Mucosa of rectum (tissue), 2 donors: ENCODE measurements around the gene GPR78.

Experiments
- H3K27ac ChIP-seq, 2 donors: one replicate each; pipeline ENCODE4 v1.7.0; 2013; ENCODE audit warnings: inconsistent platforms in 2 of 2, low read depth in 2 of 2, low read length in 2 of 2
- H3K27me3 ChIP-seq, 2 donors: one replicate each; pipeline ENCODE4 v1.7.0; 2013; ENCODE audit warnings: low read length in 2 of 2; ENCODE audit not compliant: control insufficient read depth in 2 of 2, insufficient read depth in 2 of 2
- H3K36me3 ChIP-seq, 2 donors: one replicate each; pipeline ENCODE4 v1.7.0; 2013; ENCODE audit warnings: low read length in 2 of 2; ENCODE audit not compliant: control insufficient read depth in 2 of 2, insufficient read depth in 2 of 2
- H3K4me1 ChIP-seq, 2 donors: one replicate each; pipeline ENCODE4 v1.7.0; 2013; ENCODE audit warnings: low read length in 2 of 2, mild to moderate bottlenecking in 1 of 2; ENCODE audit not compliant: control insufficient read depth in 2 of 2, insufficient read depth in 2 of 2
- H3K4me3 ChIP-seq, 2 donors: one replicate each; pipeline ENCODE4 v1.7.0; 2013; ENCODE audit warnings: low read length in 2 of 2
- H3K9ac ChIP-seq, 2 donors: one replicate each; pipeline ENCODE4 v1.7.0; 2013; ENCODE audit warnings: low read length in 2 of 2, low read depth in 1 of 2, mild to moderate bottlenecking in 1 of 2
- H3K9me3 ChIP-seq, 2 donors: one replicate each; pipeline ENCODE4 v1.7.0; 2013; ENCODE audit warnings: low read length in 2 of 2; ENCODE audit not compliant: control insufficient read depth in 2 of 2
- donor health status: healthy.
- donor health status: Normal muscosa, but diverticular disease.

GPR78 gene

DNA sequence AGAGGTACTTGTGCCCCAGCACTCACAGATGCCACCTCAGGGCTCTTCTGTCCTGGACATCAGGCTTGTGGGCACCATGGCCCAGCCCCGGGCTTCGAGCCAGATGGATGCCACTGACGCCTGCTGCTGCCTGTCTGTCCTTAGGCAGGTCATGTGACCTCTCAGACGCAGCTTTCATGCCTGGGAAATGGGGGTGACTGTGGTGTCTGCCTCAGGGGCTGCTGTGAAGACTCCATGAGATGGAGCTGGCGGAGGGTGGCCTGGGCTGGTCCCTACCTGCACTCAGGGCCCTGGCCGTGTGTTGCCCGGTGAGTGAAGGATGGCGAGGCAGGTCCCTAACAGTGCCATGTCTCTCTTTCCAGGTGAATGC lies 18.9 kb downstream of the GPR78 start:
- no peak overlapping the region for H3K9ac ChIP-seq
- H3K27me3 ChIP-seq = peaks cover 0 to 1% of the 10 kb centered on the region in 2 donors
- H3K4me1 ChIP-seq = peaks cover 0 to 2% of the 10 kb centered on the region in 2 donors
- H3K27ac ChIP-seq = no peak overlapping the region
- no peak overlapping the region for H3K4me3 ChIP-seq
- H3K9me3 ChIP-seq = no peaks in the 10 kb centered on the region
- H3K36me3 ChIP-seq = no peaks in the 10 kb centered on the region

DNA sequence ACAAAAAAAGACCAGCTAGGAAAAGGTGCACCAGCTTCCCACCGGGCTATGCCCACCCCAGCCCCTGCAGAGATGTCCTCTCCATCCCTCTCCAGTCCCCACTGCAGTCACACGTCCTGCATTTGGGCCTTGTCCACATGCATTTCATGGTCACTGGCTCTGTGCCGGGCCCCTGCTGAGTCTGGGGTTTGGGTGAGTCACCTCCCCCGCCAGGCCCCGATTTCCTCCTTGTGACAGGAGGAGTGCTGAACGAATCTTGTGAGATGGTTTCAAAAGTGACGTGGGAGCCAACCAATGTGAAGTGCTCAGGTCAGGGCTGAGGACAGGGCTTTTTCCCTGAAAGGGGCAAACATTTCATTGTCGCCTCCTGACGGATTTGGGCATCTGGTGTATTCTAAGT lies 19.5 kb downstream of the GPR78 start:
- Histone ChIP-seq H3K36me3 (no peaks in the 10 kb centered on the region), H3K9me3 (no peaks in the 10 kb centered on the region), H3K9ac (no peak overlapping the region), H3K27ac (no peak overlapping the region), H3K4me3 (no peak overlapping the region), H3K27me3 (no peaks in the 10 kb centered on the region), H3K4me1 (peaks cover 0 to 2% of the 10 kb centered on the region in 2 donors)

- no peaks in the 10 kb centered on the region for H3K36me3 ChIP-seq
- H3K27ac ChIP-seq = no peak overlapping the region
- no peaks in the 10 kb centered on the region for H3K27me3 ChIP-seq
- peaks cover 0 to 2% of the 10 kb centered on the region in 2 donors for H3K4me1 ChIP-seq
- no peak overlapping the region for H3K4me3 ChIP-seq
- H3K9me3 ChIP-seq = no peaks in the 10 kb centered on the region
- no peak overlapping the region for H3K9ac ChIP-seq
These were observed 20.1 kb downstream of the GPR78 start for GRCh38 chr4:8600266-8600665.

DNA sequence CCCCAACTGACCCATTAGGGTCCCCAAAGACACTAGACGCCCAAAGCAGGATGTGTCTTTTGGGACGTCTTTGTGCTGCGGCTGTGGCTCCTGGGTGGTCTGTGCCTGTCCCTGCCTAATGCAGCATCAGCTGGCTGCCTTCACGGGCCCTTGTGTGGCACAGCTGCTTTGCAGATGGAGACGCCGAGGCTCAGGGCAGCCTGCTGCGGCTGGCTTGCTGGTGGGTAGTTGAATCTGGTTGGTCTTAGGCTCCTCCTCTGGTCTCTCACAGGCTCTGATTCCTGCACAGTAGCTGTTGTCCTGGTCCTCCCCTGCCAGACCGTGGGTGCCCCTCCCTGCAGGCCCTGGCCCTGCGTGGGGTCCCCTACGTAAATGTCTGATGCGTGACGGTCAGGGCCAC lies 20.5 kb downstream of the GPR78 start:
- no peak overlapping the region for H3K9ac ChIP-seq
- no peaks in the 10 kb centered on the region for H3K27me3 ChIP-seq
- no peak overlapping the region for H3K4me3 ChIP-seq
- no peak overlapping the region for H3K27ac ChIP-seq
- H3K4me1 ChIP-seq = no peaks in the 10 kb centered on the region
- no peaks in the 10 kb centered on the region for H3K9me3 ChIP-seq
- H3K36me3 ChIP-seq = no peaks in the 10 kb centered on the region

- no peaks in the 10 kb centered on the region for H3K9me3 ChIP-seq
- H3K27me3 ChIP-seq = peaks cover 0 to 3% of the 10 kb centered on the region in 2 donors
These were observed 20.9 kb downstream of the GPR78 start for GRCh38 chr4:8601086-8601485.

DNA sequence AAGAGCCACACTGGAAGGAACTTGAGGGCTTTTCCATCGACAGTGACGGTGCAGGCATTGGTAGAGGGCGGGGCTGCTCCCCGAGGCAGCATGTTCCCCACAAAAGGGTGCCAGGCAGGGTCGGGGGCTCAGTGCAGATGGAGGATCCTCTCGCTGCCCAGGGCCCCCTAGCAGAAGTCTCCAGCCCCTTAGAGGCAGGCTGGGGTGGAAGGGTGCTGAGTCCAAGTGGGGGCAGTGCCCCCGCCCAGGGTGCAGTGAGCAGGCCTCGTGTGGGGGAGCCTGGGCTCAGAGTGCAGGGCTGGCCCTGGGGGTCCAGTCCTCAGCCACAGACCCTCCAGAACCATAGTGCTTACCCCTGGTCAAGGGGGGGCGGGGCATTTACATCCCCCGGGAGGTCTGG lies 21.4 kb downstream of the GPR78 start:
- H3K9ac ChIP-seq = no peak overlapping the region
- no peak overlapping the region for H3K27ac ChIP-seq
- H3K36me3 ChIP-seq = no peaks in the 10 kb centered on the region
- H3K4me3 ChIP-seq = no peak overlapping the region
- peaks cover 0 to 7% of the 10 kb centered on the region in 2 donors for H3K27me3 ChIP-seq
- no peaks in the 10 kb centered on the region for H3K9me3 ChIP-seq
- H3K4me1 ChIP-seq = no peaks in the 10 kb centered on the region

More at GRCh38 chr4:8601086-8601485, 20.9 kb downstream of the GPR78 start:
- H3K4me3 ChIP-seq = no peak overlapping the region
- H3K9ac ChIP-seq = no peak overlapping the region
- H3K4me1 ChIP-seq = no peaks in the 10 kb centered on the region
- no peak overlapping the region for H3K27ac ChIP-seq
- H3K36me3 ChIP-seq = no peaks in the 10 kb centered on the region

DNA sequence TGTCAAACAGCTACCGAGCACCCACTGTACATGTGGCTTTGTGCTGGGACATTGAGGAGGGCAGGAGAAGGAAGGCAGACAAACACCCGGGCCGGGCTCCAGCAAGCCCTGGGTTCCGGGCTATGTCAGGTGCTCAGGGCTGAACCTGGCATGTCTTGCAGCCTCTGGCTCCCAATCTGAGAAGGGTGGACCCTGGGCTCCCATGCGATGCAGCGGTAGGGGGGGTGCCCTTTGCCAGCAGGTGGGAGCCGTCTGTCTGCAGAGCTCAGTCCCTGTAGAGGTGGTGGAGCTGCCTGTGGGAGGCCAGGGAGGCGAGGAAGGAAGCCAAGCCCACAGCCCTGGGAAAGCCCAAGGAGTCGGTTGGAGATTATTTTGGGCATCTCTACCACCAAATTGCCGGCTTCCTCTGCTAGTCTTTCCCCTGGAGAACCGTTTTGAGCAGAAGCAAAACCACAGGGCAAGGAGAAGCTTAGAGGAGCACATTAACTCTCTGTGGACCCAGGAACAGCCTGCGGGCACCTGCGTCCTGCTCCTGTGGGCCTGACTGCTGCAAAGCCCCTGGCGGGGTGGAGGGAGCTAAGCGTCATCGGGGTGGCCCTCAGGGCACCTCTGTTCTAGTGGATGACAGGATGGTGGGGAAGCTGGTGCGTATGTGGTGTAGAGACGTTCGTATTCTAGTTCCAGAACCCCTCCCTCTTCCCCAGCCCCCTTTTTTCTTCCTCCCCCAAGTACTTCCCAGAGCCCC lies 22.7 kb downstream of the GPR78 start:
- Histone ChIP-seq H3K27me3 (peaks cover 2 to 16% of the 10 kb centered on the region in 2 donors), H3K4me1 (no peaks in the 10 kb centered on the region), H3K9ac (no peak overlapping the region), H3K4me3 (no peak overlapping the region), H3K36me3 (no peaks in the 10 kb centered on the region), H3K9me3 (no peaks in the 10 kb centered on the region), H3K27ac (no peak overlapping the region)

- Histone ChIP-seq H3K36me3 (no peaks in the 10 kb centered on the region), H3K27ac (no peak overlapping the region), H3K4me1 (no peaks in the 10 kb centered on the region), H3K9ac (no peak overlapping the region), H3K27me3 (peaks cover 2 to 16% of the 10 kb centered on the region in 2 donors), H3K9me3 (no peaks in the 10 kb centered on the region), H3K4me3 (no peak overlapping the region)
These were observed 23.7 kb downstream of the GPR78 start for GRCh38 chr4:8603931-8604330.

GRCh38 chr4:8605289-8605688 lies 25.1 kb downstream of the GPR78 start:
- H3K27ac ChIP-seq = no peak overlapping the region
- no peaks in the 10 kb centered on the region for H3K36me3 ChIP-seq
- peaks cover 2 to 16% of the 10 kb centered on the region in 2 donors for H3K27me3 ChIP-seq
- no peaks in the 10 kb centered on the region for H3K9me3 ChIP-seq
- no peak overlapping the region for H3K4me3 ChIP-seq
- no peaks in the 10 kb centered on the region for H3K4me1 ChIP-seq
- H3K9ac ChIP-seq = no peak overlapping the region

DNA sequence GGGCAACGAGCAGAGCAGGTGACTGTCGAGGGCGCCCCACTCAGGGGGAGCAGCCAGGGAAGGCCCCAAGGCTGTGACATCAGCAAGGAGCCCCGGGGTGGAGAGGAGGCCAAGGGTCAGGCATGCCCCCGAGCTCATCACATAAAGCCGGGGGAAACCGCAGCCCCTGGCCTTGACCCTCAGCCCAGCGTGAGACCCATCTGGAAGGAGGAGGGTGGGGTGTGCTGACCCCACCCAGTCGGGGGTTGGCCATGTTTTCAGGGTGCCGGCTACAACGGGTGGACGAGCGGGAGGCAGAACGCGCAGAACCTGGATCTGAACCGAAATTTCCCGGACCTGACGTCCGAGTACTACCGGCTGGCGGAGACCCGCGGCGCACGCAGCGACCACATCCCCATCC lies 26.3 kb downstream of the GPR78 start:
- H3K9ac ChIP-seq = no peak overlapping the region
- peaks cover 2 to 16% of the 10 kb centered on the region in 2 donors for H3K27me3 ChIP-seq
- no peaks in the 10 kb centered on the region for H3K36me3 ChIP-seq
- H3K27ac ChIP-seq = no peak overlapping the region
- H3K4me3 ChIP-seq = no peak overlapping the region
- no peaks in the 10 kb centered on the region for H3K9me3 ChIP-seq
- no peaks in the 10 kb centered on the region for H3K4me1 ChIP-seq
